HepG2 (cell line): Measurements from ENCODE around the gene GGNBP2. TPM values are rescaled to one million over a fixed set of nuclear protein-coding genes. Genes with fewer than 3 reads are reported as not detected.

ENCODE experiments used
- ARID5B ChIP-seq: IDR thresholded peaks from 2 replicates; pipeline ENCODE4 v1.4.0; 2020; ENCODE audit warnings: mild to moderate bottlenecking, missing genetic modification reagents
- BCLAF1 ChIP-seq: fragments of 450-650 bp; IDR thresholded peaks from 2 replicates; pipeline ENCODE4 v1.6.1; 2017; ENCODE audit warnings: mild to moderate bottlenecking
- CHD2 ChIP-seq: IDR thresholded peaks from 2 replicates; pipeline ENCODE4 v1.6.1; 2011; ENCODE audit warnings: low read depth, low read length, improper control_type of control experiment
- GATAD2A ChIP-seq: IDR thresholded peaks from 2 replicates; pipeline ENCODE4 v1.6.1; 2016
- HOMEZ ChIP-seq: IDR thresholded peaks from 2 replicates; pipeline ENCODE4 v1.6.1; 2016; ENCODE audit warnings: low read depth
- SMAD1 ChIP-seq: sonication (generic); formaldehyde crosslinking; IDR thresholded peaks from 2 replicates; pipeline ENCODE4 v1.4.0; 2020; ENCODE audit warnings: missing genetic modification reagents, low read depth, mild to moderate bottlenecking, borderline replicate concordance
- SNRNP70 ChIP-seq: fragments of 200-400 bp; formaldehyde crosslinking; IDR thresholded peaks from 2 replicates; pipeline ENCODE4 v1.6.1; 2017; ENCODE audit warnings: mild to moderate bottlenecking, low read depth, low read length, moderate library complexity
- ZBTB7B ChIP-seq: sonication (generic); formaldehyde crosslinking; IDR thresholded peaks from 2 replicates; pipeline ENCODE4 v1.4.0; 2020; ENCODE audit warnings: missing genetic modification reagents
- ZNF251 ChIP-seq: sonication (generic); formaldehyde crosslinking; IDR thresholded peaks from 2 replicates; pipeline ENCODE4 v1.9.0; 2021; ENCODE audit warnings: mild to moderate bottlenecking, missing genetic modification reagents
- polyA plus RNA-seq, 8 experiments: library from polyadenylated mRNA; depleted of rRNA in 3 of 8; stranded (reverse) in 7 of 8; unstranded in 1 of 8; fragments of >200 nt; fragmentation: Illumina TruSeq in 4 of 8; extraction: Trizol in 4 of 8; gene quantifications; 2 replicates each; pipeline versions ENCODE4 v1.2.1 to v1.2.3, GENCODE V29; 2011 to 2016; ENCODE audit warnings: low read depth in 4 of 8, missing spikeins in 1 of 8, mixed read lengths in 1 of 8; ENCODE audit not compliant: insufficient read depth in 1 of 8
- total RNA-seq, 5 experiments: library from RNA; depleted of rRNA; stranded (reverse); fragments of >200 nt; fragmentation: Illumina TruSeq; extraction: Trizol; gene quantifications; 2 replicates each; pipeline ENCODE4 v1.2.3, GENCODE V29; 2016; ENCODE audit warnings: low read depth in 1 of 5
- TF ChIP-seq, protein P1 (sequence below): sonication (generic); formaldehyde crosslinking; IDR thresholded peaks from 2 replicates; pipeline ENCODE4 v1.4.0; 2020; ENCODE audit warnings: missing genetic modification reagents
- TF ChIP-seq, protein P2 (sequence below): sonication (generic); formaldehyde crosslinking; IDR thresholded peaks from 2 replicates; pipeline ENCODE4 v1.4.0; 2020; ENCODE audit warnings: missing genetic modification reagents

GGNBP2 gene
- total and polyA plus RNA-seq, 2 of the 13 experiments (the other 11 are each of a cell fraction or from before 2014, with no cell fraction given) = 53.3 to 84.2 TPM

- TF ChIP-seq BCLAF1 (no peak), HOMEZ (no peak), SMAD1 (CRISPR knock-in tag) (no peak), CHD2 (no peak), SNRNP70 (no peak), ARID5B (CRISPR knock-in tag) (0 out of 2 replicates have a peak, but pooled peaks have one; percentile 24), ZNF251 (CRISPR knock-in tag) (no peak), ZBTB7B (CRISPR knock-in tag) (peak; percentile 43; the same call in 1 of the 2 replicates), GATAD2A (CRISPR knock-in tag) (no peak)
- TF ChIP-seq, protein P1, sequence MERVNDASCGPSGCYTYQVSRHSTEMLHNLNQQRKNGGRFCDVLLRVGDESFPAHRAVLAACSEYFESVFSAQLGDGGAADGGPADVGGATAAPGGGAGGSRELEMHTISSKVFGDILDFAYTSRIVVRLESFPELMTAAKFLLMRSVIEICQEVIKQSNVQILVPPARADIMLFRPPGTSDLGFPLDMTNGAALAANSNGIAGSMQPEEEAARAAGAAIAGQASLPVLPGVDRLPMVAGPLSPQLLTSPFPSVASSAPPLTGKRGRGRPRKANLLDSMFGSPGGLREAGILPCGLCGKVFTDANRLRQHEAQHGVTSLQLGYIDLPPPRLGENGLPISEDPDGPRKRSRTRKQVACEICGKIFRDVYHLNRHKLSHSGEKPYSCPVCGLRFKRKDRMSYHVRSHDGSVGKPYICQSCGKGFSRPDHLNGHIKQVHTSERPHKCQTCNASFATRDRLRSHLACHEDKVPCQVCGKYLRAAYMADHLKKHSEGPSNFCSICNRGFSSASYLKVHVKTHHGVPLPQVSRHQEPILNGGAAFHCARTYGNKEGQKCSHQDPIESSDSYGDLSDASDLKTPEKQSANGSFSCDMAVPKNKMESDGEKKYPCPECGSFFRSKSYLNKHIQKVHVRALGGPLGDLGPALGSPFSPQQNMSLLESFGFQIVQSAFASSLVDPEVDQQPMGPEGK (CRISPR knock-in tag) = peak; percentile 81
- TF ChIP-seq, protein P2, sequence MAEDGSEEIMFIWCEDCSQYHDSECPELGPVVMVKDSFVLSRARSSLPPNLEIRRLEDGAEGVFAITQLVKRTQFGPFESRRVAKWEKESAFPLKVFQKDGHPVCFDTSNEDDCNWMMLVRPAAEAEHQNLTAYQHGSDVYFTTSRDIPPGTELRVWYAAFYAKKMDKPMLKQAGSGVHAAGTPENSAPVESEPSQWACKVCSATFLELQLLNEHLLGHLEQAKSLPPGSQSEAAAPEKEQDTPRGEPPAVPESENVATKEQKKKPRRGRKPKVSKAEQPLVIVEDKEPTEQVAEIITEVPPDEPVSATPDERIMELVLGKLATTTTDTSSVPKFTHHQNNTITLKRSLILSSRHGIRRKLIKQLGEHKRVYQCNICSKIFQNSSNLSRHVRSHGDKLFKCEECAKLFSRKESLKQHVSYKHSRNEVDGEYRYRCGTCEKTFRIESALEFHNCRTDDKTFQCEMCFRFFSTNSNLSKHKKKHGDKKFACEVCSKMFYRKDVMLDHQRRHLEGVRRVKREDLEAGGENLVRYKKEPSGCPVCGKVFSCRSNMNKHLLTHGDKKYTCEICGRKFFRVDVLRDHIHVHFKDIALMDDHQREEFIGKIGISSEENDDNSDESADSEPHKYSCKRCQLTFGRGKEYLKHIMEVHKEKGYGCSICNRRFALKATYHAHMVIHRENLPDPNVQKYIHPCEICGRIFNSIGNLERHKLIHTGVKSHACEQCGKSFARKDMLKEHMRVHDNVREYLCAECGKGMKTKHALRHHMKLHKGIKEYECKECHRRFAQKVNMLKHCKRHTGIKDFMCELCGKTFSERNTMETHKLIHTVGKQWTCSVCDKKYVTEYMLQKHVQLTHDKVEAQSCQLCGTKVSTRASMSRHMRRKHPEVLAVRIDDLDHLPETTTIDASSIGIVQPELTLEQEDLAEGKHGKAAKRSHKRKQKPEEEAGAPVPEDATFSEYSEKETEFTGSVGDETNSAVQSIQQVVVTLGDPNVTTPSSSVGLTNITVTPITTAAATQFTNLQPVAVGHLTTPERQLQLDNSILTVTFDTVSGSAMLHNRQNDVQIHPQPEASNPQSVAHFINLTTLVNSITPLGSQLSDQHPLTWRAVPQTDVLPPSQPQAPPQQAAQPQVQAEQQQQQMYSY (CRISPR knock-in tag) = no peak
Measured at GRCh38 chr17:36592716-36593321, 48.1 kb downstream of the GGNBP2 start (continued).
